ENCODE measurements around the gene RBFA. TPM values are rescaled to one million over a fixed set of nuclear protein-coding genes. Genes with fewer than 3 reads are reported as not detected.
A peak's percentile ranks its signal among the peaks of the same experiment; 100 is the strongest.
"Not testable (repeated sequence)": the region's sequence is repeated elsewhere in the genome, so short reads cannot be mapped to it uniquely, and the experiment has no call there.

Gene RBFA
- total RNA-seq, 1 donor from 2014 or later, result 35.3 TPM

GRCh38 chr18:80022613-80023012, 11.6 kb upstream of the RBFA start:
- no peak for TF ChIP-seq CTCF (IDR thresholded peaks at IDR 0.05; ENCODE audit: unreplicated experiment)

GRCh38 chr18:80023173-80023572, 11.1 kb upstream of the RBFA start:
- H3K9me3 Mint-ChIP-seq, result peaks cover 73% of the 10 kb centered on the region

More at GRCh38 chr18:80022613-80023012, 11.6 kb upstream of the RBFA start:
- Mint-ChIP-seq H3K36me3 (peaks cover 39% of the 10 kb centered on the region), H3K9me3 (peaks cover 76% of the 10 kb centered on the region), H3K27me3 (ENCODE audit: low read depth) (no peaks in the 10 kb centered on the region), H3K4me1 (no peaks in the 10 kb centered on the region), H3K27ac (no peak overlapping the region), H3K4me3 (no peak overlapping the region)
- no peak for DNase-seq (ENCODE audit: low spot score in 2 of 2, unreplicated experiment in 2 of 2)

GRCh38 chr18:80026363-80026762, 7.9 kb upstream of the RBFA start:
- Mint-ChIP-seq H3K27me3 (ENCODE audit: low read depth) (no peaks in the 10 kb centered on the region), H3K36me3 (peaks cover 33% of the 10 kb centered on the region), H3K27ac (no peak overlapping the region), H3K9me3 (peaks cover 65% of the 10 kb centered on the region), H3K4me1 (no peaks in the 10 kb centered on the region), H3K4me3 (no peak overlapping the region)
- DNase-seq (ENCODE audit: low spot score in 2 of 2, unreplicated experiment in 2 of 2), result no peak
- no peak for TF ChIP-seq CTCF (IDR thresholded peaks at IDR 0.05; ENCODE audit: unreplicated experiment)

More at GRCh38 chr18:80023173-80023572, 11.1 kb upstream of the RBFA start:
- Mint-ChIP-seq H3K4me3 (no peak overlapping the region), H3K4me1 (no peaks in the 10 kb centered on the region), H3K27ac (no peak overlapping the region), H3K27me3 (ENCODE audit: low read depth) (no peaks in the 10 kb centered on the region), H3K36me3 (peaks cover 39% of the 10 kb centered on the region)
- TF ChIP-seq CTCF (IDR thresholded peaks at IDR 0.05; ENCODE audit: unreplicated experiment), result peak; percentile 56
- no peak for DNase-seq (ENCODE audit: low spot score in 2 of 2, unreplicated experiment in 2 of 2)

GRCh38 chr18:80027719-80028118, 6.5 kb upstream of the RBFA start:
- peaks cover 52% of the 10 kb centered on the region for H3K9me3 Mint-ChIP-seq
- not testable (repeated sequence) for H3K27me3 Mint-ChIP-seq (ENCODE audit: low read depth); H3K4me3 Mint-ChIP-seq; H3K27ac Mint-ChIP-seq; H3K4me1 Mint-ChIP-seq; DNase-seq (ENCODE audit: low spot score in 2 of 2, unreplicated experiment in 2 of 2)
- H3K36me3 Mint-ChIP-seq, result peaks cover 29% of the 10 kb centered on the region

GRCh38 chr18:80029690-80030089, 4.5 kb upstream of the RBFA start:
- peaks cover 34% of the 10 kb centered on the region for H3K9me3 Mint-ChIP-seq
- no peak for TF ChIP-seq CTCF (IDR thresholded peaks at IDR 0.05; ENCODE audit: unreplicated experiment)
- H3K4me1 Mint-ChIP-seq, result peaks cover 7% of the 10 kb centered on the region
- no peak for DNase-seq (ENCODE audit: low spot score in 2 of 2, unreplicated experiment in 2 of 2)
- H3K36me3 Mint-ChIP-seq, result peaks cover 18% of the 10 kb centered on the region
- H3K27ac Mint-ChIP-seq, result no peak overlapping the region
- H3K27me3 Mint-ChIP-seq (ENCODE audit: low read depth), result no peaks in the 10 kb centered on the region
- H3K4me3 Mint-ChIP-seq, result no peak overlapping the region

- no peaks in the 10 kb centered on the region for H3K27me3 Mint-ChIP-seq (ENCODE audit: low read depth)
- no peak for DNase-seq (ENCODE audit: low spot score in 2 of 2, unreplicated experiment in 2 of 2)
- peaks cover 4% of the 10 kb centered on the region for H3K36me3 Mint-ChIP-seq
- peaks cover 6% of the 10 kb centered on the region for H3K9me3 Mint-ChIP-seq
- peaks cover 25% of the 10 kb centered on the region for H3K4me1 Mint-ChIP-seq
- peak overlapping the region; percentile 97 for H3K27ac Mint-ChIP-seq
- TF ChIP-seq CTCF (IDR thresholded peaks at IDR 0.05; ENCODE audit: unreplicated experiment), result no peak
- peak overlapping the region; percentile 86 for H3K4me3 Mint-ChIP-seq
Measured at GRCh38 chr18:80033181-80034067, 810 bp upstream of the RBFA start.
